Omental fat pad (tissue), 4 donors: ENCODE results near the gene KCNMB4. TPM values are rescaled to one million over a fixed set of nuclear protein-coding genes. Genes with fewer than 3 reads are reported as not detected.

Experiments used
- ATAC-seq: fragments of 150-250 bp; one replicate; pipeline ENCODE4 v1.9.1; 2016; ENCODE audit warnings: mild to moderate bottlenecking, moderate library complexity; ENCODE audit not compliant: low FRiP score
- DNase-seq: peaks from one replicate; pipeline ENCODE4 v3.0.0-alpha.2; 2019; ENCODE audit warnings: low spot score
- CTCF ChIP-seq, 3 donors: fragments of 450-650 bp; IDR thresholded peaks; one replicate each; pipeline ENCODE4 v1.5.1; 2016 to 2017; ENCODE audit warnings: antibody characterized with exemption in 3 of 3, mild to moderate bottlenecking in 3 of 3, moderate library complexity in 2 of 3
- total RNA-seq, 4 donors: library from RNA; depleted of rRNA; stranded (reverse); fragments of >200 nt; gene quantifications; one replicate each; pipeline ENCODE4 v1.1.0, GENCODE V29; 2016

Gene KCNMB4
- 1 to 10 TPM; 1.3 to 4.4 (median 2.1) TPM for total RNA-seq

- DNase-seq = no peak
- peak; percentile 84 for ATAC-seq
Observed at GRCh38 chr12:70365648-70366518, at the start of gene KCNMB4. KCNMB4 (plus strand) TSS chr12:70366290; CDS start chr12:70366735, 445 bp downstream.

GRCh38 chr12:70317781-70318180 lies 48.3 kb upstream of the KCNMB4 start:
- TF ChIP-seq CTCF (IDR thresholded peaks at IDR 0.05) = no peak
- ATAC-seq (no peak), DNase-seq (no peak)

More at GRCh38 chr12:70365648-70366518, at the start of gene KCNMB4:
- TF ChIP-seq CTCF (IDR thresholded peaks at IDR 0.05) = no peak

GRCh38 chr12:70319605-70320004 lies 46.5 kb upstream of the KCNMB4 start:
- ATAC-seq (no peak), DNase-seq (no peak)
- TF ChIP-seq CTCF (IDR thresholded peaks at IDR 0.05) = no peak

GRCh38 chr12:70321191-70321590 lies 44.9 kb upstream of the KCNMB4 start:
- TF ChIP-seq CTCF (IDR thresholded peaks at IDR 0.05) = no peak
- DNase-seq (no peak), ATAC-seq (no peak)

- DNase-seq (no peak), ATAC-seq (no peak)
- no peak for TF ChIP-seq CTCF (IDR thresholded peaks at IDR 0.05)
Observed at GRCh38 chr12:70327541-70327940, 38.5 kb upstream of the KCNMB4 start.

- TF ChIP-seq CTCF (IDR thresholded peaks at IDR 0.05) = no peak
- DNase-seq (no peak), ATAC-seq (no peak)
Observed at GRCh38 chr12:70329728-70330127, 36.4 kb upstream of the KCNMB4 start.

GRCh38 chr12:70330158-70330557 lies 35.9 kb upstream of the KCNMB4 start:
- no peak for TF ChIP-seq CTCF (IDR thresholded peaks at IDR 0.05)
- no peak for DNase-seq
- ATAC-seq = no peak
